NCI-H1092 (cell line): Measurements from ENCODE around the gene SPRYD3.

Source experiments
- DNase-seq: peaks from one replicate; lab custom pipeline; 2025; lab: John Stamatoyannopoulos, UW

SPRYD3 gene

GRCh38 chr12:53077030-53077429 lies 2.2 kb downstream of the SPRYD3 start:
- DNase-seq, result no peak

- no peak for DNase-seq
These were observed 2.7 kb downstream of the SPRYD3 start for GRCh38 chr12:53076461-53076860.

GRCh38 chr12:53074999-53075370 lies 4.2 kb downstream of the SPRYD3 start:
- DNase-seq, result no peak

- no peak for DNase-seq
These were observed 4.7 kb downstream of the SPRYD3 start for GRCh38 chr12:53074283-53074998.

GRCh38 chr12:53073881-53074280 lies 5.3 kb downstream of the SPRYD3 start:
- DNase-seq, result no peak

- DNase-seq, result no peak
These were observed 7.3 kb downstream of the SPRYD3 start for GRCh38 chr12:53071591-53072551.

GRCh38 chr12:53070877-53071492 lies 8.2 kb downstream of the SPRYD3 start:
- no peak for DNase-seq

GRCh38 chr12:53069621-53070410 lies 9.4 kb downstream of the SPRYD3 start:
- no peak for DNase-seq

GRCh38 chr12:53068811-53069585 lies 10.2 kb downstream of the SPRYD3 start:
- DNase-seq, result no peak

- no peak for DNase-seq
These were observed 11.0 kb downstream of the SPRYD3 start for GRCh38 chr12:53067993-53068770.

- DNase-seq, result no peak
These were observed 11.9 kb downstream of the SPRYD3 start for GRCh38 chr12:53067074-53067992.

- DNase-seq, result peak; percentile 46
These were observed 12.9 kb downstream of the SPRYD3 start for GRCh38 chr12:53065975-53066931.

GRCh38 chr12:53065470-53065869 lies 13.7 kb downstream of the SPRYD3 start:
- no peak for DNase-seq

- DNase-seq, result no peak
These were observed 14.4 kb downstream of the SPRYD3 start for GRCh38 chr12:53064613-53065436.

- no peak for DNase-seq
These were observed 15.2 kb downstream of the SPRYD3 start for GRCh38 chr12:53063708-53064612.
